HG03432 (cell line): Measurements from ENCODE around the gene FOXL3.

Experiments used
- ATAC-seq: cut with Tn5 transposase; IDR thresholded peaks from one replicate; pipeline ENCODE4 v1.9.1; 2021; ENCODE audit warnings: mild to moderate bottlenecking, moderate library complexity; ENCODE audit not compliant: unreplicated experiment

The FOXL3 gene

GRCh38 chr7:300546-301290 is 10.7 kb downstream of the FOXL3 start:
- ATAC-seq = no peak

GRCh38 chr7:301291-302053 is 11.5 kb downstream of the FOXL3 start:
- ATAC-seq = no peak

GRCh38 chr7:302054-302992 is 12.4 kb downstream of the FOXL3 start:
- ATAC-seq = no peak

- ATAC-seq = no peak
Observed at GRCh38 chr7:303425-303824, 13.5 kb downstream of the FOXL3 start.

GRCh38 chr7:303884-304573 is 14.1 kb downstream of the FOXL3 start:
- ATAC-seq = no peak

- no peak for ATAC-seq
Observed at GRCh38 chr7:304574-305409, 14.8 kb downstream of the FOXL3 start.

- ATAC-seq = no peak
Observed at GRCh38 chr7:305410-306151, 15.6 kb downstream of the FOXL3 start.

- no peak for ATAC-seq
Observed at GRCh38 chr7:307970-308369, 18.0 kb downstream of the FOXL3 start.

- ATAC-seq = no peak
Observed at GRCh38 chr7:309586-310228, 19.7 kb downstream of the FOXL3 start.

GRCh38 chr7:311131-311680 is 21.2 kb downstream of the FOXL3 start:
- no peak for ATAC-seq

- ATAC-seq = no peak
Observed at GRCh38 chr7:311796-312195, 21.8 kb downstream of the FOXL3 start.

GRCh38 chr7:312424-312823 is 22.5 kb downstream of the FOXL3 start:
- no peak for ATAC-seq

- ATAC-seq = no peak
Observed at GRCh38 chr7:314853-315252, 24.9 kb downstream of the FOXL3 start.

GRCh38 chr7:315516-316265 is 25.7 kb downstream of the FOXL3 start:
- no peak for ATAC-seq

GRCh38 chr7:317643-318405 is 27.9 kb downstream of the FOXL3 start:
- ATAC-seq = no peak

GRCh38 chr7:318476-318875 is 28.5 kb downstream of the FOXL3 start:
- no peak for ATAC-seq
